ENCODE data around the gene ZNF584. TPM values are rescaled to one million over a fixed set of nuclear protein-coding genes. Genes with fewer than 3 reads are reported as not detected.

The ZNF584 gene
- polyA plus RNA-seq, 1 donor from 2014 or later, result 29.6 TPM

DNA sequence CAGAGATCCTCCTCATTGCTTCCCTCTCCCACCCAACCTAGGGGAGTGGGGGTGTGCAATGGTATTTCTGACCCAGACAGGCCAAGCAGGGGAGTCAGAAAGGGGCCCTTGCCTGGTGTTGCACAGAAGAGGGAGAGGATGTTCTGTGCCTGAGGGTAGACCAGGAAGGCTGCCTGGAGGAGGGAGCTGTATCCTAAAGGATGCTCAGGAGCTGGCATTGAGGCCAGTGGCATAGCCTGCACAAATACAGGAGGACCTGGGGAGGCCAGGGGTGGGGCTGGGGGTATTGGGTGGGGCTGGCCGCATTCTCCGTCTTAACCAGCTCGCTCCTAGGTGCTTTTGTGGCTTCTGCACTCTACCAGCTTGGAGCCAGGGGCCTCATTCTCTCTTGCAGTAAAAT is 8.5 kb upstream of the ZNF584 start:
- Histone ChIP-seq H3K27me3 (ENCODE audit: insufficient read depth, low read depth, low read length) (no peaks in the 10 kb centered on the region), H3F3A (ENCODE audit: insufficient read depth, low read length, poor library complexity, severe bottlenecking) (no peaks in the 10 kb centered on the region), H3K36me3 (ENCODE audit: insufficient read depth, low read length) (no peaks in the 10 kb centered on the region), H3K9me2 (ENCODE audit: insufficient read depth, low read length) (no peaks in the 10 kb centered on the region), H3K4me3 (ENCODE audit: low read length) (peak overlapping the region; percentile 81), H4K20me1 (ENCODE audit: insufficient read depth) (no peaks in the 10 kb centered on the region), H3K4me2 (ENCODE audit: low read length) (no peak overlapping the region), H3K27ac (ENCODE audit: low read length) (no peak overlapping the region), H3K79me2 (replicated peaks; ENCODE audit: insufficient read depth, low read length) (peaks cover 12% of the 10 kb centered on the region), H3K9me3 (ENCODE audit: low read length) (no peaks in the 10 kb centered on the region), H2AFZ (ENCODE audit: low read depth, low read length) (no peak overlapping the region), H3K9ac (ENCODE audit: low read length) (no peak overlapping the region)
- TF ChIP-seq, protein P1, sequence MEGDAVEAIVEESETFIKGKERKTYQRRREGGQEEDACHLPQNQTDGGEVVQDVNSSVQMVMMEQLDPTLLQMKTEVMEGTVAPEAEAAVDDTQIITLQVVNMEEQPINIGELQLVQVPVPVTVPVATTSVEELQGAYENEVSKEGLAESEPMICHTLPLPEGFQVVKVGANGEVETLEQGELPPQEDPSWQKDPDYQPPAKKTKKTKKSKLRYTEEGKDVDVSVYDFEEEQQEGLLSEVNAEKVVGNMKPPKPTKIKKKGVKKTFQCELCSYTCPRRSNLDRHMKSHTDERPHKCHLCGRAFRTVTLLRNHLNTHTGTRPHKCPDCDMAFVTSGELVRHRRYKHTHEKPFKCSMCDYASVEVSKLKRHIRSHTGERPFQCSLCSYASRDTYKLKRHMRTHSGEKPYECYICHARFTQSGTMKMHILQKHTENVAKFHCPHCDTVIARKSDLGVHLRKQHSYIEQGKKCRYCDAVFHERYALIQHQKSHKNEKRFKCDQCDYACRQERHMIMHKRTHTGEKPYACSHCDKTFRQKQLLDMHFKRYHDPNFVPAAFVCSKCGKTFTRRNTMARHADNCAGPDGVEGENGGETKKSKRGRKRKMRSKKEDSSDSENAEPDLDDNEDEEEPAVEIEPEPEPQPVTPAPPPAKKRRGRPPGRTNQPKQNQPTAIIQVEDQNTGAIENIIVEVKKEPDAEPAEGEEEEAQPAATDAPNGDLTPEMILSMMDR (IDR thresholded peaks at IDR 0.05; ENCODE audit: poor library complexity, severe bottlenecking), result no peak
- no peak for TF ChIP-seq TAF1 (IDR thresholded peaks at IDR 0.05; ENCODE audit: low read depth)
- TF ChIP-seq SMC3 (conservative IDR thresholded peaks at IDR 0.05; ENCODE audit: poor library complexity), result no peak
- TF ChIP-seq EZH2 (IDR thresholded peaks at IDR 0.05; ENCODE audit: borderline replicate concordance, insufficient read depth, low read length, poor library complexity, severe bottlenecking), result no peak
- no peak for TF ChIP-seq EP300 (conservative IDR thresholded peaks at IDR 0.05; ENCODE audit: poor library complexity, severe bottlenecking)
- no peak for TF ChIP-seq POLR2AphosphoS5 (IDR thresholded peaks at IDR 0.05)
- TF ChIP-seq, protein P2, sequence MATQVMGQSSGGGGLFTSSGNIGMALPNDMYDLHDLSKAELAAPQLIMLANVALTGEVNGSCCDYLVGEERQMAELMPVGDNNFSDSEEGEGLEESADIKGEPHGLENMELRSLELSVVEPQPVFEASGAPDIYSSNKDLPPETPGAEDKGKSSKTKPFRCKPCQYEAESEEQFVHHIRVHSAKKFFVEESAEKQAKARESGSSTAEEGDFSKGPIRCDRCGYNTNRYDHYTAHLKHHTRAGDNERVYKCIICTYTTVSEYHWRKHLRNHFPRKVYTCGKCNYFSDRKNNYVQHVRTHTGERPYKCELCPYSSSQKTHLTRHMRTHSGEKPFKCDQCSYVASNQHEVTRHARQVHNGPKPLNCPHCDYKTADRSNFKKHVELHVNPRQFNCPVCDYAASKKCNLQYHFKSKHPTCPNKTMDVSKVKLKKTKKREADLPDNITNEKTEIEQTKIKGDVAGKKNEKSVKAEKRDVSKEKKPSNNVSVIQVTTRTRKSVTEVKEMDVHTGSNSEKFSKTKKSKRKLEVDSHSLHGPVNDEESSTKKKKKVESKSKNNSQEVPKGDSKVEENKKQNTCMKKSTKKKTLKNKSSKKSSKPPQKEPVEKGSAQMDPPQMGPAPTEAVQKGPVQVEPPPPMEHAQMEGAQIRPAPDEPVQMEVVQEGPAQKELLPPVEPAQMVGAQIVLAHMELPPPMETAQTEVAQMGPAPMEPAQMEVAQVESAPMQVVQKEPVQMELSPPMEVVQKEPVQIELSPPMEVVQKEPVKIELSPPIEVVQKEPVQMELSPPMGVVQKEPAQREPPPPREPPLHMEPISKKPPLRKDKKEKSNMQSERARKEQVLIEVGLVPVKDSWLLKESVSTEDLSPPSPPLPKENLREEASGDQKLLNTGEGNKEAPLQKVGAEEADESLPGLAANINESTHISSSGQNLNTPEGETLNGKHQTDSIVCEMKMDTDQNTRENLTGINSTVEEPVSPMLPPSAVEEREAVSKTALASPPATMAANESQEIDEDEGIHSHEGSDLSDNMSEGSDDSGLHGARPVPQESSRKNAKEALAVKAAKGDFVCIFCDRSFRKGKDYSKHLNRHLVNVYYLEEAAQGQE (IDR thresholded peaks at IDR 0.05; ENCODE audit: borderline replicate concordance), result no peak
- TF ChIP-seq MXI1 (conservative IDR thresholded peaks at IDR 0.05; ENCODE audit: poor library complexity, severe bottlenecking), result no peak
- TF ChIP-seq RAD21 (conservative IDR thresholded peaks at IDR 0.05), result no peak

DNA sequence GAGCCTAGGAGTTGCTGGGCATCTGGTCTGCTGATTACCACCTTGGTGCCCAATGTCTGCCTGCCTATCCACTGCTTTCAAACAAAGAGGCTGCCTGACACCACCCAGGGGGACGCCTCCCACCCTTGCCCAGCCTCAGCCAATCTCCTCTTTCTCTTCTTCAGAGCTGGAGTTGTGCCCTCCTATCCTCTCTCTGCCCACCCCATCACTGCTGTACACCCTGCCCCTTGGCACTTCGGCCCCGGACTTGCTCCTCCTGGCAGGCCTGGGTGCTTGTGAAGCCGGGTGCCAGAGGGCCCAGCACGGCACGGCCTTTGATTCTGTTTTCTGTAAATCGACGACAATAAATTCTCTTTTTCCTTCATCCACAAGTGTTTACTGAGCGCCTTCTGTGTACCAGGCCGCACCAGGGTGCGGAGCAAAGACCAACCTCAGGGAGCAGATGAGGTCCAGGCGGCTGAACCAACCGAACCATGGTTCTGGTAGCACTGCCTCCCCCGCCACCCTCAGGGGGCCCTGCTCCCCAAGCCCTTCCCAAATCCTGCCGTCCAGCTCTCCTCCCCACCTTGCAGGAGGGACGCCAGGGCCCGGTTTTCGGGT is 8.0 kb upstream of the ZNF584 start:
- H3K9me2 ChIP-seq (ENCODE audit: insufficient read depth, low read length), result no peaks in the 10 kb centered on the region
- peak overlapping the region; percentile 80 for H3K9ac ChIP-seq (ENCODE audit: low read length)
- peak overlapping the region; percentile 81 for H3K27ac ChIP-seq (ENCODE audit: low read length)
- no peaks in the 10 kb centered on the region for H4K20me1 ChIP-seq (ENCODE audit: insufficient read depth)
- H3K79me2 ChIP-seq (replicated peaks; ENCODE audit: insufficient read depth, low read length), result peaks cover 12% of the 10 kb centered on the region
- H3F3A ChIP-seq (ENCODE audit: insufficient read depth, low read length, poor library complexity, severe bottlenecking), result no peaks in the 10 kb centered on the region
- H3K4me2 ChIP-seq (ENCODE audit: low read length), result peak overlapping the region; percentile 99
- H3K36me3 ChIP-seq (ENCODE audit: insufficient read depth, low read length), result no peaks in the 10 kb centered on the region
- H3K9me3 ChIP-seq (ENCODE audit: low read length), result no peaks in the 10 kb centered on the region
- H3K27me3 ChIP-seq (ENCODE audit: insufficient read depth, low read depth, low read length), result no peaks in the 10 kb centered on the region
- peak overlapping the region; percentile 60 for H2AFZ ChIP-seq (ENCODE audit: low read depth, low read length)
- no peak for TF ChIP-seq MXI1 (conservative IDR thresholded peaks at IDR 0.05; ENCODE audit: poor library complexity, severe bottlenecking)
- TF ChIP-seq, protein P1 (IDR thresholded peaks at IDR 0.05; ENCODE audit: poor library complexity, severe bottlenecking), result no peak
- no peak for TF ChIP-seq POLR2AphosphoS5 (IDR thresholded peaks at IDR 0.05)
- TF ChIP-seq EZH2 (IDR thresholded peaks at IDR 0.05; ENCODE audit: borderline replicate concordance, insufficient read depth, low read length, poor library complexity, severe bottlenecking), result no peak
- TF ChIP-seq, protein P2 (IDR thresholded peaks at IDR 0.05; ENCODE audit: borderline replicate concordance), result no peak
- no peak for TF ChIP-seq SMC3 (conservative IDR thresholded peaks at IDR 0.05; ENCODE audit: poor library complexity)
- TF ChIP-seq TAF1 (IDR thresholded peaks at IDR 0.05; ENCODE audit: low read depth), result no peak
- TF ChIP-seq RAD21 (conservative IDR thresholded peaks at IDR 0.05), result no peak
- no peak for TF ChIP-seq EP300 (conservative IDR thresholded peaks at IDR 0.05; ENCODE audit: poor library complexity, severe bottlenecking)
- peak overlapping the region; percentile 81 for H3K4me3 ChIP-seq (ENCODE audit: low read length)

Data from neural cell (in vitro differentiated cells).